GM21390 (cell line): ENCODE data around the gene ALKBH2.
A peak's percentile ranks its signal among the peaks of the same experiment; 100 is the strongest.
"Not testable (repeated sequence)": the region's sequence is repeated elsewhere in the genome, so short reads cannot be mapped to it uniquely, and the experiment has no call there.

Experiments
- ATAC-seq: cut with Tn5 transposase; IDR thresholded peaks from one replicate; pipeline ENCODE4 v1.9.1; 2021; ENCODE audit not compliant: unreplicated experiment

The ALKBH2 gene

GRCh38 chr12:109069307-109070271 lies 23.7 kb downstream of the ALKBH2 start:
- no peak for ATAC-seq

DNA sequence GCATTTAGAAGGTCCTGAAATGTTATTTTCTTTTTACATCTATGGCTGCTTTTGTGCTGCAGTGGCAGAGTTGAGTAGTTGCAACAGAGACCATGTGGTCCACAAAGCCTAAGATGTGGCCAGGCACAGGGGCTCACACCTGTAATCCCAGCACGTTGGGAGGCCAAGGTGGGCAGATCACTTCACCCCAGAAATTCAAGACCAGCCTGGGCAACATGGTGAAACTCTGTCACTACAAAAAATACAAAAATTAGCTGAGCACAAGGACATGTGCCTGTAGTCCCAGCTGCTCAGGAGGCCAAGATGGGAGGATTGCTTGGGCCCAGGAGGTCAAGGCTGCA lies 27.4 kb downstream of the ALKBH2 start:
- ATAC-seq: no peak

DNA sequence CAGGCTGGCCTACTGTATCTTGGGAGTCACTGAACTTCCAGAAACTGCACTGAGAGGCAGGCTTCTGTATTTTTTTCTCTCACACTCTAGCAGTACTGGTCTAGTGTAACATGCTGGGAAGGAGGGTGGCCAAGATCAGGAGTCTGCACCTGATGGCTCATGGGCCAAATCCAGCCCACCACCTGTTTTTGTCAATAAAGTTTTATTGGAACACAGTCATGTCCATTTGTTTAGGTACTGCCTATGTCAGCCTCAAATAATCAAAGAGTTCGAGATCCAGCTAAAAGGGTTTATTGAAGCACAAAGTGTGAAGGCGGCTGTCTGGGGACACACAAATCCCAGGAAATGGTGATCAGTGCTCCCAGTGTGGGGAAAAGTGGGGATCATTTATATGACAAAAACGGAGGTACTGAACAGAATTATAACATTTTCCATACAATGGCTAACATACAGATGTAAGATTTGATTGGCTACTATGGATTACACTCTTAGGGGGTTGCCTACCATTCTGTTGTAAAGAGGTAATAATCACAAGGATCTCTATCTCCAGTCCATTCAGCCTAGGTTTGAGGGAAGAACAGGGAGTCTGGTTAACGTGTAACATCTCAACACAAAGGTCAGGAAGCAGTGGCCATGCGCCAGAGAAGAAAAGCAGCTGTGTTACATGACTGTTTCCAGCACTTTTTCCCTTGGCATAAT lies 28.0 kb downstream of the ALKBH2 start:
- no peak for ATAC-seq

GRCh38 chr12:109064143-109064542 lies 29.1 kb downstream of the ALKBH2 start:
- no peak for ATAC-seq

GRCh38 chr12:109058773-109059172 lies 34.5 kb downstream of the ALKBH2 start:
- ATAC-seq: no peak

GRCh38 chr12:109057376-109057775 lies 35.9 kb downstream of the ALKBH2 start:
- no peak for ATAC-seq

DNA sequence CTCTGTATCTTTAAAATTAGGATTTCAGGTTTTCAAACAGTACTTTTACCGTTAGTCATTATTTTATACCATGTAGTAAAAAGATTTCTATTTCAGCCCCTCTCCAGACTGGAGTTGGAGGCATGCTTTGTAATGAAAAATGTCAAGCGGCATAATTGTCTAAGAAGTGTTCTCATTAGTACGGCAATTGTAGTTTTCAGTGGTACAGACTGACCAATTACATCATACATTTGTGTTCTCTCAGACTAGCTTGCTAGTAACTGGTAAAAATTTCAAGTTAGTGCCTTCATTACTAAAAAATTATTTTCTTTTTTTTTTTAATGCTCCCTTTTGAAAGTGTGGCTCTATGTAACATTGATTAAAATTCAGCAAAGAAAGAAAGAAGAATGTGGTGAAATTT lies 36.4 kb downstream of the ALKBH2 start:
- ATAC-seq: no peak

GRCh38 chr12:109054520-109054919 lies 38.8 kb downstream of the ALKBH2 start:
- ATAC-seq: no peak

DNA sequence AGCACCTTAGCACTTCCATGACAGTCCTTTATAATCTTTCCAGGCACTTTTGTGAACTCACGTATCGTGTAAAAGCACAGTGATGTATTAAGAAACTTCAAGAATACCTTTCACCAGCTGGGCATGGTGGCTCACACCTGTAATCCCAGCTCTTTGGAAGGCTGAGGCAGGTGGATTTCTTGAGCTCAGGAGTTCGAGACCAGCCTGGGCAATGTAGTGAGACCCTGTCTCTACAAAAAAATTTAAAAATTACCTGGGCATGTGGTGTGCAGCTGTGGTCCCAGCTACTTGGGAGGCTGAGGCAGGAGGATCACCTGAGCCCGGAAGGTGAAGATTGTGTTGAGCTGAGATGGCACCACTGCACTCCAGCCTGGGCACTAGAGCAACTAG lies 39.2 kb downstream of the ALKBH2 start:
- peak; percentile 2 for ATAC-seq

DNA sequence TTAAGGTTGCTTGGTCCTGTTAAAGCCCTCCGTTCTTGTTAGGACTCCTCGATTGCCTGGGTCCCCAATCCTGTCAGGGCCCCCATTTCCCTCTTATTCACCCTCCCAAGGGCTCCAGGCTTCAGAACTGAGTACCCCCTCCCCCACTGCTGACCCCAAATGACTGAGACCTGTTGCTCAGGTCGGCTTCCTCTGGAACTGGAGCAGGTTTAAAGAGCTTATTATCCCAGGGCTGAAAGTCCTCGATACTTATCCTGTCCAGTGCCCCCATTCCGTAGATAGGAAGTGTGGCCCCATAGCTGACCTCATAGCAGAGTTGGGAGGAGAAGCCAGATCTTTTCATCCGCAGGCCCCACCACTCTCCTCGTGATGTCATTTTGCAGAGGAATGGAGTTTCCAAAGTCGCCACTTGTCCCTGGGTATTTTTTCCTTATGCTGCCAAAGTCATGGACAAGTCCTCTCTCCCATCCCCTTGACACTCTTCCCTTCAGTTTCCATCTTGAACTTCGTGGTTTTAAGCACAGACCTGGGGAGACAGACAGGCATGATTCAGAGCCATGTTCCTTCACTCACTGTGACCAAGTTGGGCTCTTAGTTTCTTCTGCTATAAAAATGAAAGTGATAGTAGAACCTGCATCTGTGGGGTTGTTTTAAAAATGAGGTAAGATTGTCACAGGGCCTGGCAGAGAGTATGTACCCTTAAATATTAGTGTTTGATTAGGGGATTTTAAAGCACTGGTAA lies 39.7 kb downstream of the ALKBH2 start:
- peak; percentile 54 for ATAC-seq

DNA sequence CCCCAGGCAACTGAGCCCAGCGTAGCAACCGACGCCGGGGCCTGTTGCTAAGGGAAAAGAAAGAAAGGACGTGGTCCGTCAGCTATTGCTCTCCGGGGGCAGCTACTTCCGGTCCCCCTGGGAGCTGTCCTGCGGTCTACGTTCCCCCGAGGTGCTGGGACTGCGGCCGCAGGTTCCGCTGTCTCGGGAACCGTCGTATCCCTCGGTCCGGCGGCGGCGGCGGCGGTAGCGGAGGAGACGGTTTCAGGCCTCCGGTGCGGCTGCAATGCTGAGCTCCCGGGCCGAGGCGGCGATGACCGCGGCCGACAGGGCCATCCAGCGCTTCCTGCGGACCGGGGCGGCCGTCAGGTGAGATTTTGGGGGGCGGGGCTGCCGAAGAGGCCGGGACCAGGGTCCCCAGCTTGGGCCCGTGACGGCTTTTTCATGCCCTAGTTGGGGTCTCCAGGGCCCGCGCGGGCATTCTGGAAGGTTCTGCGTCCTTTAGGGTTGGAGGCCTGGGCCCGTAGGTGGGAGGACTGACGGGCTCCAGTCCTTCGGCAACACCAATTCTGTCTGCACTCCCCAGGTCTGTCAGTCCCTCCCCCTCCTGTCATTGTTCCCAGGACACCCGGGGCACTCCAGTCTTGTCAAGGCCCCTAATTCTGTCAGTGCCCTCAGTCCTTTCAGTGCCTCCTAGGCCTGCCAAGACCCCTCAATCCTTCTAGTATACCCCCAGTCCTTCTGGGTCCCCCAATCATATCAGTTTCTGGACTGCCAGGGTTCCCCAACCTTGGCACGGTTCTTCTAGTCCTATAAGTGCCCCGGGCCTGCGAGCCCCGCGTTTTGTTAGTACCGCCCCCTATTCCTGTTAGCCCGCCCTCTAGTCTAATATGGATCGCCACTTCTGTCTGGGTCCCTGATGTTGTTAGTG lies 40.6 kb downstream of the ALKBH2 start, which contains the start of gene USP30:
TSS of gene USP30 (plus strand) at position 163 of the 910 bp plus-strand sequence. CDS start at position 266, 103 bp downstream.
- peak; percentile 71 for ATAC-seq

DNA sequence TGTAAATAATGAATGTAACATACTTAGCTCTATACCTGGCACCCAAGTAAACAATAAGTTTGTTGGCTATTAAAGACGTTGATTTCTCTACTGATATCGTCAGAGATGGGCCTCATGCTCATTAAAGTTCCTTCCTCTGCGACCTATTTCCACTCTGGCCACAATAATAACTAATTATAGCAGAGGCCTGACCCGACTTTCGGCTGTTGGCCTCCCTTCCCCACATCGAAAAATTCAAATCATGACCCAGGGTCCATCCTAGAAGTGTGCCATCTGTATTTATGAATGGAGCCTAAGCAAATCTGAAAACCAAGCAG lies 41.2 kb downstream of the ALKBH2 start:
- no peak for ATAC-seq

GRCh38 chr12:109049794-109050193 lies 43.5 kb downstream of the ALKBH2 start:
- not testable (repeated sequence) for ATAC-seq

DNA sequence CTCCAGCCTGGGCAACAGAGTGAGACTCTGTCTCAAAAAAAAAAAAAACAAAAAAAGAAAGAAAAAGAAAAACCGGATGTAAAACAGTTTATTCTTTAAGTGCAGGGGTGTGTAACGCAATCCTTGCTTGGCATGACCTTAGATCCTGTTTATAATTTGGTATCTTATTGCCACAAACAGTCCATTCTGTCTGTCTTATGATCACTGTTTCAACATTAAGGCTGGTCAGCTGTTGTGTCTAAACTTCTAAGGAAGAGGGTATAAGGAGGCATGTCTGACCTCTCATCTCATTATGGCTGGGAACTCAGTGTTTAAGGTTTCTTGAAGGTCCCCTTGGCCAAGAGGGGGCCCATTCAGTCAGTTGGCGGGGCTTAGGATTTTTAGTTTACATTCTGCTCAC lies 44.6 kb downstream of the ALKBH2 start:
- ATAC-seq: not testable (repeated sequence)

GRCh38 chr12:109047081-109047805 lies 46.0 kb downstream of the ALKBH2 start:
- ATAC-seq: no peak

DNA sequence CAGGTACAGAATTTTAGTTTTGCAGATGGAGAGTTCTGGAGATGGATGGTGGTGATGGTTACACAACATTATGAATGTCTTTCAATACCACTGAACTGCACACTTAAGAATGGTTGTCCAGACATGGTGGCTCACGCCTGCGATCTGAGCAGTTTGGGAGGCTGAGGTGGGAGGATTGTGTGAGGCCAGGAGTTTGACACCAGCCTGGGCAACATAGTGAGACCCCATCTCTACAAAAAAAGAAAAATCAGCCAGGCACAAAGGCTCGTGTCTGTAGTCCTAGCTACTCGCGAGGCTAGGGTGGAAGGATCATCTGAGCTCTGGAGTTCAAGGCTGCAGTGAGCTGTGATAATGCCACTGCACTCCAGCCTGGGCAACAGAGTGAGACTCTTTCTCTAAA lies 49.0 kb downstream of the ALKBH2 start:
- ATAC-seq: no peak
